DMS114 treated with DMSO at 0.1 percent for 48 hours (cell line): Measurements from ENCODE around the gene KRT34.

Experiments used
- DNase-seq: peaks from one replicate; lab custom pipeline; 2025; ENCODE audit not compliant: unreplicated experiment; lab: John Stamatoyannopoulos, UW

KRT34 gene

GRCh38 chr17:41333836-41334235, 48.3 kb downstream of the KRT34 start:
- no peak for DNase-seq

GRCh38 chr17:41333098-41333497, 49.0 kb downstream of the KRT34 start:
- DNase-seq = no peak

GRCh38 chr17:41332239-41332638, 49.9 kb downstream of the KRT34 start:
- no peak for DNase-seq

- no peak for DNase-seq
Observed at GRCh38 chr17:41331606-41332005, 50.5 kb downstream of the KRT34 start.

- DNase-seq = peak; percentile 30
Observed at GRCh38 chr17:41329279-41329948, 52.7 kb downstream of the KRT34 start.

- DNase-seq = no peak
Observed at GRCh38 chr17:41328207-41328606, 53.9 kb downstream of the KRT34 start.
